ENCODE results near the gene SARM1. TPM values are rescaled to one million over a fixed set of nuclear protein-coding genes. Genes with fewer than 3 reads are reported as not detected.

The SARM1 gene
- total and polyA plus RNA-seq, 9 of the 15 experiments (the other 6 are each of a cell fraction or from before 2014, with no cell fraction given): 0.04 to 0.55 (median 0.11) TPM; not detected in 2

DNA sequence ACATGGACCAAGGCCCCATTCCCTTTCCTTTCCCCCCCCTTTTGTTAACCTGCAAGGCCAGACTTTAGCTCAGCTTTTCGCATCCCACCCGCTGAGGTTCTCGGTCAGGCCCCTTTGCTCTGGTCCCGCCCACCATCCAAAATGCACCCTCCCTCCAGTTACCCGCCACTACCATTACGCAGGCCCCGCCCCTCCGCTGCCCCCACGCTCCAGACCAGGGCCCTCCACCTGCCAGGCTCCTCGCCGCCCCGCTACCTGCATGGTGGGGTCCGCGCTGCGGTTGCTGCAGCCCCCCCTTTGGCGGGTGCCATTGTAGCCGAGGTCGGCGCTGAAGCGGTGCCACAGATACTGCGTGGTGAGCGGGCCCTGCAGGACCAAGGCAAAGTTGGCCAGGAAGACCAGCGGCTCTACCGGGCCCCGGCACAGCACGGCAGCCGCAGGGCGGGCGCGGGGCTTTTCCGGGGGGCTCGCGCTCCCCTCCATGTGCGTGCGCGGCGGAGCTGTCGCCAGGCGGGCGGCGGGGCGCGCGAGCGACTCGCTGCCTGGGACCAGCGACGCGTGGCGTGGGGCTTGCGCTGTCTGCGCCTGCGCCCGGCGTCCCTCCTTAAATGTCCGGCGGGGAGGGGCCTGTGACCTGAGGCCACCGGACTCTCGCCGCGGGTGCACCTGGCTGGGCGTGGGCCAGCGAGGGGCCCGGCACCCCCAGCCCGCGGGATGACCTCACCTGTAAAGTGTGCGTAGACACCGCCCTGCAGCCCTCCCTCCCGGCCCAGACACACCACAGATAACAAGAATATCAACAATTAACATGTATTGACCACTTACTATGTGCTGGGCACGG, 34.4 kb downstream of the SARM1 start, which contains the start of gene SLC46A1 (continued):
- no peak for TF ChIP-seq CREB3 (tag; conservative IDR thresholded peaks at IDR 0.05; ENCODE audit: low read depth)
- TF ChIP-seq PCBP1 (IDR thresholded peaks at IDR 0.05; ENCODE audit: low read depth, low read length, poor library complexity, severe bottlenecking): peak; percentile 32
- TF ChIP-seq SOX6 (IDR thresholded peaks at IDR 0.05): no peak
- TF ChIP-seq, protein P1, sequence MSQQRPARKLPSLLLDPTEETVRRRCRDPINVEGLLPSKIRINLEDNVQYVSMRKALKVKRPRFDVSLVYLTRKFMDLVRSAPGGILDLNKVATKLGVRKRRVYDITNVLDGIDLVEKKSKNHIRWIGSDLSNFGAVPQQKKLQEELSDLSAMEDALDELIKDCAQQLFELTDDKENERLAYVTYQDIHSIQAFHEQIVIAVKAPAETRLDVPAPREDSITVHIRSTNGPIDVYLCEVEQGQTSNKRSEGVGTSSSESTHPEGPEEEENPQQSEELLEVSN (IDR thresholded peaks at IDR 0.05; ENCODE audit: borderline replicate concordance in 1 of 2, extremely low read depth in 1 of 2, insufficient read depth in 1 of 2, insufficient read length in 1 of 2, low read depth in 1 of 2, low read length in 1 of 2, poor library complexity in 1 of 2, severe bottlenecking in 1 of 2): peak; percentile 68 to 86
- TF ChIP-seq, protein P2, sequence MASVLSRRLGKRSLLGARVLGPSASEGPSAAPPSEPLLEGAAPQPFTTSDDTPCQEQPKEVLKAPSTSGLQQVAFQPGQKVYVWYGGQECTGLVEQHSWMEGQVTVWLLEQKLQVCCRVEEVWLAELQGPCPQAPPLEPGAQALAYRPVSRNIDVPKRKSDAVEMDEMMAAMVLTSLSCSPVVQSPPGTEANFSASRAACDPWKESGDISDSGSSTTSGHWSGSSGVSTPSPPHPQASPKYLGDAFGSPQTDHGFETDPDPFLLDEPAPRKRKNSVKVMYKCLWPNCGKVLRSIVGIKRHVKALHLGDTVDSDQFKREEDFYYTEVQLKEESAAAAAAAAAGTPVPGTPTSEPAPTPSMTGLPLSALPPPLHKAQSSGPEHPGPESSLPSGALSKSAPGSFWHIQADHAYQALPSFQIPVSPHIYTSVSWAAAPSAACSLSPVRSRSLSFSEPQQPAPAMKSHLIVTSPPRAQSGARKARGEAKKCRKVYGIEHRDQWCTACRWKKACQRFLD (CRISPR knock-in tag; IDR thresholded peaks at IDR 0.05): no peak
- TF ChIP-seq KDM1A (IDR thresholded peaks at IDR 0.05): no peak
- TF ChIP-seq HES1 (IDR thresholded peaks at IDR 0.05; ENCODE audit: low read depth): no peak; the same call in 1 of the 2 replicates
- no peak for TF ChIP-seq FOXM1 (IDR thresholded peaks at IDR 0.05; ENCODE audit: low read depth)
- no peak for TF ChIP-seq FOXM1 (CRISPR knock-in tag; IDR thresholded peaks at IDR 0.05; ENCODE audit: low read depth)
- peak; percentile 55; the same call in 1 of the 2 replicates for TF ChIP-seq GATAD2B (IDR thresholded peaks at IDR 0.05; ENCODE audit: borderline replicate concordance)
- TF ChIP-seq, protein P3, sequence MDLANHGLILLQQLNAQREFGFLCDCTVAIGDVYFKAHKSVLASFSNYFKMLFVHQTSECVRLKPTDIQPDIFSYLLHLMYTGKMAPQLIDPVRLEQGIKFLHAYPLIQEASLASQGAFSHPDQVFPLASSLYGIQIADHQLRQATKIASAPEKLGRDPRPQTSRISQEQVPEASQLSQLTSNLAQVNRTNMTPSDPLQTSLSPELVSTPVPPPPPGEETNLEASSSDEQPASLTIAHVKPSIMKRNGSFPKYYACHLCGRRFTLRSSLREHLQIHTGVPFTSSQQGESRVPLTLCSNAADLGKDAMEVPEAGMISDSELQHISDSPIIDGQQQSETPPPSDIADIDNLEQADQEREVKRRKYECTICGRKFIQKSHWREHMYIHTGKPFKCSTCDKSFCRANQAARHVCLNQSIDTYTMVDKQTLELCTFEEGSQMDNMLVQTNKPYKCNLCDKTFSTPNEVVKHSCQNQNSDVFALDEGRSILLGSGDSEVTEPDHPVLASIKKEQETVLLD (IDR thresholded peaks at IDR 0.05): no peak
- TF ChIP-seq, protein P4, sequence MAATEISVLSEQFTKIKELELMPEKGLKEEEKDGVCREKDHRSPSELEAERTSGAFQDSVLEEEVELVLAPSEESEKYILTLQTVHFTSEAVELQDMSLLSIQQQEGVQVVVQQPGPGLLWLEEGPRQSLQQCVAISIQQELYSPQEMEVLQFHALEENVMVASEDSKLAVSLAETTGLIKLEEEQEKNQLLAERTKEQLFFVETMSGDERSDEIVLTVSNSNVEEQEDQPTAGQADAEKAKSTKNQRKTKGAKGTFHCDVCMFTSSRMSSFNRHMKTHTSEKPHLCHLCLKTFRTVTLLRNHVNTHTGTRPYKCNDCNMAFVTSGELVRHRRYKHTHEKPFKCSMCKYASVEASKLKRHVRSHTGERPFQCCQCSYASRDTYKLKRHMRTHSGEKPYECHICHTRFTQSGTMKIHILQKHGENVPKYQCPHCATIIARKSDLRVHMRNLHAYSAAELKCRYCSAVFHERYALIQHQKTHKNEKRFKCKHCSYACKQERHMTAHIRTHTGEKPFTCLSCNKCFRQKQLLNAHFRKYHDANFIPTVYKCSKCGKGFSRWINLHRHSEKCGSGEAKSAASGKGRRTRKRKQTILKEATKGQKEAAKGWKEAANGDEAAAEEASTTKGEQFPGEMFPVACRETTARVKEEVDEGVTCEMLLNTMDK (IDR thresholded peaks at IDR 0.05; ENCODE audit: borderline replicate concordance, insufficient read depth, low read depth, low read length, poor library complexity, severe bottlenecking): no peak
- TF ChIP-seq CSDE1 (IDR thresholded peaks at IDR 0.05): no peak
- no peak for TF ChIP-seq RBBP5 (IDR thresholded peaks at IDR 0.05; ENCODE audit: borderline replicate concordance, insufficient read depth, low read length, poor library complexity, severe bottlenecking)
- TF ChIP-seq CCNT2 (IDR thresholded peaks at IDR 0.05; ENCODE audit: borderline replicate concordance, extremely low read depth, insufficient read length, low read depth, low read length): peak; percentile 36
- TF ChIP-seq TEAD1 (CRISPR knock-in tag; IDR thresholded peaks at IDR 0.05): no peak
- TF ChIP-seq CAMTA2 (CRISPR knock-in tag; conservative IDR thresholded peaks at IDR 0.05): no peak

Data from K562 (cell line).